SK-N-SH treated with all-trans-retinoic acid at 6 μM for 48 hours (cell line): ENCODE results near the gene ZNF575.

Experiments
- ATAC-seq: fragments of 200-7000 bp; cut with Tn5 transposase; 3 replicates; pipeline ENCODE4 v1.9.1; 2020; ENCODE audit warnings: mild to moderate bottlenecking, moderate library complexity
- ARNTL ChIP-seq: fragments of 450-650 bp; formaldehyde crosslinking; IDR thresholded peaks from 2 replicates; pipeline ENCODE4 v1.5.0; 2020; ENCODE audit warnings: low read depth, mild to moderate bottlenecking, moderate library complexity, borderline replicate concordance
- BACH2 ChIP-seq: fragments of 250-450 bp; sonication (Bioruptor Pico); IDR thresholded peaks from 2 replicates; pipeline ENCODE4 v1.9.0; 2021; ENCODE audit warnings: mild to moderate bottlenecking, borderline replicate concordance
- CSDC2 ChIP-seq: fragments of 250-450 bp; sonication (Bioruptor Pico); IDR thresholded peaks from 2 replicates; pipeline ENCODE4 v1.5.0; 2020; ENCODE audit warnings: mild to moderate bottlenecking, moderate library complexity
- ESRRG ChIP-seq: fragments of 250-450 bp; sonication (Bioruptor Pico); IDR thresholded peaks from 2 replicates; pipeline ENCODE4 v1.6.1; 2021; ENCODE audit warnings: mild to moderate bottlenecking
- GLIS3 ChIP-seq: fragments of 250-450 bp; sonication (Bioruptor Pico); IDR thresholded peaks from 2 replicates; pipeline ENCODE4 v1.5.0; 2020; ENCODE audit warnings: mild to moderate bottlenecking, moderate library complexity
- ISL1 ChIP-seq: fragments of 250-450 bp; sonication (Bioruptor Pico); IDR thresholded peaks from 2 replicates; pipeline ENCODE4 v2.1.2; 2022; ENCODE audit warnings: mild to moderate bottlenecking, moderate library complexity
- OSR1 ChIP-seq: fragments of 250-450 bp; sonication (Bioruptor Pico); IDR thresholded peaks from 2 replicates; pipeline ENCODE4 v1.8.0; 2022; ENCODE audit warnings: moderate library complexity, mild to moderate bottlenecking, inconsistent platforms
- PPARA ChIP-seq: fragments of 250-450 bp; sonication (Bioruptor Pico); IDR thresholded peaks from 2 replicates; pipeline ENCODE4 v1.5.0; 2020; ENCODE audit warnings: mild to moderate bottlenecking, borderline replicate concordance
- RARB ChIP-seq: fragments of 250-450 bp; sonication (Bioruptor Pico); IDR thresholded peaks from 2 replicates; pipeline ENCODE4 v1.8.0; 2021; ENCODE audit warnings: mild to moderate bottlenecking, moderate library complexity
- SNAI2 ChIP-seq: fragments of 250-450 bp; sonication (Bioruptor Pico); IDR thresholded peaks from 2 replicates; pipeline ENCODE4 v1.5.0; 2020; ENCODE audit warnings: mild to moderate bottlenecking, moderate library complexity
- TCF4 ChIP-seq: fragments of 250-450 bp; sonication (Bioruptor Pico); IDR thresholded peaks from 2 replicates; pipeline ENCODE4 v1.8.0; 2021; ENCODE audit warnings: mild to moderate bottlenecking, moderate library complexity, borderline replicate concordance
- TOX ChIP-seq: fragments of 250-450 bp; sonication (Bioruptor Pico); IDR thresholded peaks from 2 replicates; pipeline ENCODE4 v1.8.0; 2021; ENCODE audit warnings: mild to moderate bottlenecking, moderate library complexity, borderline replicate concordance
- ZC3H10 ChIP-seq: fragments of 250-450 bp; sonication (Bioruptor Pico); IDR thresholded peaks from 2 replicates; pipeline ENCODE4 v1.5.1; 2021; ENCODE audit warnings: mild to moderate bottlenecking, moderate library complexity
- ZFP3 ChIP-seq: fragments of 250-450 bp; sonication (Bioruptor Pico); IDR thresholded peaks from 2 replicates; pipeline ENCODE4 v1.5.0; 2020; ENCODE audit warnings: mild to moderate bottlenecking, moderate library complexity
- ZFP30 ChIP-seq: fragments of 450-650 bp; formaldehyde crosslinking; IDR thresholded peaks from 2 replicates; pipeline ENCODE4 v1.5.0; 2022; ENCODE audit warnings: mild to moderate bottlenecking, moderate library complexity
- ZNF565 ChIP-seq: fragments of 450-650 bp; formaldehyde crosslinking; conservative IDR thresholded peaks from 2 replicates; pipeline ENCODE4 v1.5.0; 2020; ENCODE audit warnings: low read depth, mild to moderate bottlenecking, moderate library complexity
- ZNF70 ChIP-seq: fragments of 450-650 bp; formaldehyde crosslinking; IDR thresholded peaks from 2 replicates; pipeline ENCODE4 v1.5.0; 2020; ENCODE audit warnings: mild to moderate bottlenecking, moderate library complexity
- ZNF8 ChIP-seq: fragments of 450-650 bp; formaldehyde crosslinking; IDR thresholded peaks from 2 replicates; pipeline ENCODE4 v1.5.0; 2020; ENCODE audit warnings: mild to moderate bottlenecking, moderate library complexity
- TF ChIP-seq, protein P1 (sequence below): fragments of 250-450 bp; sonication (Bioruptor Pico); IDR thresholded peaks from 2 replicates; pipeline ENCODE4 v1.5.1; 2020; ENCODE audit warnings: low read depth, mild to moderate bottlenecking, moderate library complexity
- TF ChIP-seq, protein P2 (sequence below): fragments of 250-450 bp; sonication (Bioruptor Pico); IDR thresholded peaks from 2 replicates; pipeline ENCODE4 v1.8.0; 2021; ENCODE audit warnings: low read depth, mild to moderate bottlenecking, moderate library complexity, borderline replicate concordance
- TF ChIP-seq, protein P3 (sequence below): fragments of 250-450 bp; sonication (Bioruptor Pico); IDR thresholded peaks from 2 replicates; pipeline ENCODE4 v1.5.1; 2021; ENCODE audit warnings: mild to moderate bottlenecking, moderate library complexity
- TF ChIP-seq, protein P4 (sequence below): fragments of 250-450 bp; sonication (Bioruptor Pico); IDR thresholded peaks from 2 replicates; pipeline ENCODE4 v1.8.0; 2020; ENCODE audit warnings: mild to moderate bottlenecking, moderate library complexity, borderline replicate concordance
- TF ChIP-seq, protein P5 (sequence below): fragments of 250-450 bp; sonication (Bioruptor Pico); IDR thresholded peaks from 2 replicates; pipeline ENCODE4 v1.5.0; 2020; ENCODE audit warnings: mild to moderate bottlenecking, moderate library complexity

Gene ZNF575

DNA sequence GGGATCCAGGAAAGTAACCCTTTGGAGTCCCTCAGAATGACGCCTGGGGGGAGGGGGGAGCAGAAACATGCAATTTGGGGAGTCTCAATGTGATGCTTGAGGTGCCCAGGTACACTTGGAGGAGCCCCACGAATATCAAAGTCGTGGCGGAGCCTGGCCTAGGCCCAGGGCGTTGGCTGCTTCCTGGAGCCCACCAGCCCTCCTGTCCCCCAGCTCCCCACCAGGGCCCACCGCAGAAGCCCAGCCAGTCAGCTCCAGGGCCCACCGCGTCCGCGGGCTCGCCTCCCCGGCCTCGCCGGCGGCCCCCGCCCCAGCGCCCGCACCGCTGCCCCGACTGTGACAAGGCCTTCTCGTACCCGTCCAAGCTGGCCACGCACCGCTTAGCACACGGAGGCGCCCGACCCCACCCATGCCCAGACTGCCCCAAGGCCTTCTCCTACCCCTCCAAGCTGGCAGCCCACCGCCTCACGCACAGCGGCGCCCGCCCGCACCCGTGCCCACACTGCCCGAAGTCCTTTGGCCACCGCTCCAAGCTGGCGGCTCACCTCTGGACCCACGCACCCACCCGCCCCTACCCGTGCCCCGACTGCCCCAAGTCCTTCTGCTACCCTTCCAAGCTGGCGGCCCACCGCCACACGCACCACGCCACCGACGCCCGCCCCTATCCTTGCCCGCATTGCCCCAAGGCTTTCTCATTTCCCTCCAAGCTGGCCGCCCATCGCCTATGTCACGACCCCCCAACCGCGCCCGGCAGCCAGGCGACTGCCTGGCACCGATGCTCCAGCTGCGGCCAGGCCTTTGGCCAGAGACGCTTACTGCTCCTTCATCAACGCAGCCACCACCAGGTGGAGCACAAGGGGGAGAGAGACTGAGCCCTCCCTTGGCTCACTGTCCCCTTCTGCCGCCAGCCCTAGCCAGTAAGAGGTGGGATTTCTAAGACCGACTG, 2.1 kb downstream of the ZNF575 start:
- ATAC-seq, result no peak
- no peak for TF ChIP-seq RARB
- no peak for TF ChIP-seq ZFP30 (CRISPR knock-in tag)
- TF ChIP-seq, protein P1, sequence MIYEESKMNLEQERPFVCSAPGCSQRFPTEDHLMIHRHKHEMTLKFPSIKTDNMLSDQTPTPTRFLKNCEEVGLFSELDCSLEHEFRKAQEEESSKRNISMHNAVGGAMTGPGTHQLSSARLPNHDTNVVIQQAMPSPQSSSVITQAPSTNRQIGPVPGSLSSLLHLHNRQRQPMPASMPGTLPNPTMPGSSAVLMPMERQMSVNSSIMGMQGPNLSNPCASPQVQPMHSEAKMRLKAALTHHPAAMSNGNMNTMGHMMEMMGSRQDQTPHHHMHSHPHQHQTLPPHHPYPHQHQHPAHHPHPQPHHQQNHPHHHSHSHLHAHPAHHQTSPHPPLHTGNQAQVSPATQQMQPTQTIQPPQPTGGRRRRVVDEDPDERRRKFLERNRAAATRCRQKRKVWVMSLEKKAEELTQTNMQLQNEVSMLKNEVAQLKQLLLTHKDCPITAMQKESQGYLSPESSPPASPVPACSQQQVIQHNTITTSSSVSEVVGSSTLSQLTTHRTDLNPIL (CRISPR knock-in tag), result no peak
- TF ChIP-seq PPARA (CRISPR knock-in tag), result no peak
- TF ChIP-seq, protein P2, sequence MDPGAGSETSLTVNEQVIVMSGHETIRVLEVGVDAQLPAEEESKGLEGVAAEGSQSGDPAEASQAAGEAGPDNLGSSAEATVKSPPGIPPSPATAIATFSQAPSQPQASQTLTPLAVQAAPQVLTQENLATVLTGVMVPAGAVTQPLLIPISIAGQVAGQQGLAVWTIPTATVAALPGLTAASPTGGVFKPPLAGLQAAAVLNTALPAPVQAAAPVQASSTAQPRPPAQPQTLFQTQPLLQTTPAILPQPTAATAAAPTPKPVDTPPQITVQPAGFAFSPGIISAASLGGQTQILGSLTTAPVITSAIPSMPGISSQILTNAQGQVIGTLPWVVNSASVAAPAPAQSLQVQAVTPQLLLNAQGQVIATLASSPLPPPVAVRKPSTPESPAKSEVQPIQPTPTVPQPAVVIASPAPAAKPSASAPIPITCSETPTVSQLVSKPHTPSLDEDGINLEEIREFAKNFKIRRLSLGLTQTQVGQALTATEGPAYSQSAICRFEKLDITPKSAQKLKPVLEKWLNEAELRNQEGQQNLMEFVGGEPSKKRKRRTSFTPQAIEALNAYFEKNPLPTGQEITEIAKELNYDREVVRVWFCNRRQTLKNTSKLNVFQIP (CRISPR knock-in tag), result no peak
- TF ChIP-seq TOX (CRISPR knock-in tag), result no peak
- TF ChIP-seq ZC3H10 (CRISPR knock-in tag), result no peak
- TF ChIP-seq CSDC2 (CRISPR knock-in tag), result no peak
- TF ChIP-seq ESRRG (CRISPR knock-in tag), result no peak
- TF ChIP-seq, protein P3, sequence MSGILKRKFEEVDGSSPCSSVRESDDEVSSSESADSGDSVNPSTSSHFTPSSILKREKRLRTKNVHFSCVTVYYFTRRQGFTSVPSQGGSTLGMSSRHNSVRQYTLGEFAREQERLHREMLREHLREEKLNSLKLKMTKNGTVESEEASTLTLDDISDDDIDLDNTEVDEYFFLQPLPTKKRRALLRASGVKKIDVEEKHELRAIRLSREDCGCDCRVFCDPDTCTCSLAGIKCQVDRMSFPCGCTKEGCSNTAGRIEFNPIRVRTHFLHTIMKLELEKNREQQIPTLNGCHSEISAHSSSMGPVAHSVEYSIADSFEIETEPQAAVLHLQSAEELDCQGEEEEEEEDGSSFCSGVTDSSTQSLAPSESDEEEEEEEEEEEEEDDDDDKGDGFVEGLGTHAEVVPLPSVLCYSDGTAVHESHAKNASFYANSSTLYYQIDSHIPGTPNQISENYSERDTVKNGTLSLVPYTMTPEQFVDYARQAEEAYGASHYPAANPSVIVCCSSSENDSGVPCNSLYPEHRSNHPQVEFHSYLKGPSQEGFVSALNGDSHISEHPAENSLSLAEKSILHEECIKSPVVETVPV (CRISPR knock-in tag), result no peak
- TF ChIP-seq ZNF8 (CRISPR knock-in tag), result no peak
- TF ChIP-seq ZNF70, result no peak
- no peak for TF ChIP-seq ZFP3 (CRISPR knock-in tag)
- TF ChIP-seq BACH2 (CRISPR knock-in tag), result no peak
- TF ChIP-seq TCF4, result no peak
- TF ChIP-seq ISL1 (CRISPR knock-in tag), result no peak
- TF ChIP-seq, protein P4, sequence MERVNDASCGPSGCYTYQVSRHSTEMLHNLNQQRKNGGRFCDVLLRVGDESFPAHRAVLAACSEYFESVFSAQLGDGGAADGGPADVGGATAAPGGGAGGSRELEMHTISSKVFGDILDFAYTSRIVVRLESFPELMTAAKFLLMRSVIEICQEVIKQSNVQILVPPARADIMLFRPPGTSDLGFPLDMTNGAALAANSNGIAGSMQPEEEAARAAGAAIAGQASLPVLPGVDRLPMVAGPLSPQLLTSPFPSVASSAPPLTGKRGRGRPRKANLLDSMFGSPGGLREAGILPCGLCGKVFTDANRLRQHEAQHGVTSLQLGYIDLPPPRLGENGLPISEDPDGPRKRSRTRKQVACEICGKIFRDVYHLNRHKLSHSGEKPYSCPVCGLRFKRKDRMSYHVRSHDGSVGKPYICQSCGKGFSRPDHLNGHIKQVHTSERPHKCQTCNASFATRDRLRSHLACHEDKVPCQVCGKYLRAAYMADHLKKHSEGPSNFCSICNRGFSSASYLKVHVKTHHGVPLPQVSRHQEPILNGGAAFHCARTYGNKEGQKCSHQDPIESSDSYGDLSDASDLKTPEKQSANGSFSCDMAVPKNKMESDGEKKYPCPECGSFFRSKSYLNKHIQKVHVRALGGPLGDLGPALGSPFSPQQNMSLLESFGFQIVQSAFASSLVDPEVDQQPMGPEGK (CRISPR knock-in tag), result no peak
- TF ChIP-seq OSR1 (CRISPR knock-in tag), result no peak
- TF ChIP-seq, all 23 proteins: peak for 0

DNA sequence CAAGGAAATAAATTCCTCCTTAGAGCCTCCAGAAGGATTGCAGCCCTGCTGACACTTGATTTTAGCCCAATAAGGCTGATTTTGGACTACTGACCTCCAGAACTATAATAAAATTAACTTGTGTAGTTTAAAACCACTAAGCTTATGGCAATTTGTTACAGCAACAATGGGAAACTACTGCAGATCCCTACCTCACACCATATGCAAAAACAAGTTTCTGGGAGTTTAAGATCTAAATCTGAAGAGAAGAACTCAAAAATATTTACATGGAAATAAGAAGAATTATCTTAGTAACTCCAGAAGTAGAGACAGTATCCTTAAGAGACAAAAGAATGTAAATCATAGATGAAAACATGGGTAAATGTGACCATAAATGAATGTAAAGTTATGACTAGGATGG, 5.9 kb downstream of the ZNF575 start:
- ATAC-seq, result no peak
- no peak for TF ChIP-seq ARNTL
- TF ChIP-seq, all 23 proteins: peak for 0

DNA sequence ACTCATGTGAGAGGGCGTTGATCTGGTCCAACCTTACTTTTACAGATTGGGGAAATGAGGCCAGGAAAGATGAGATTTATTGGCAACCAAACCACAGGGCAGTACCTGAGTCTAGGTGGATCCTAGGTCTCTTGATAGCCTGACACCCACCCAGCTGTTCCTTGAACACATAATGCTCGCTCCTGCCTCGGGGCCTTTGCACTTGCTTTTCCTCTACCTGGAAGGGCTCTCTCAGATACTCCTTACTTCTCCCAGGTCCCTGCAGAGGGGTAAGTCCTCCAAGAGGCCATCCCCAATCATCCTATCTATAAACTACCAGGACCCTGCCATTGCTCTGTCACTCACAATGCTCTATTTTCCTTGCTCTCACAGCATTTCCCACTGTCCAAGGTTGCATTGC, 7.4 kb downstream of the ZNF575 start:
- no peak for TF ChIP-seq CSDC2 (CRISPR knock-in tag)
- no peak for TF ChIP-seq ZC3H10 (CRISPR knock-in tag)
- TF ChIP-seq, protein P4 (CRISPR knock-in tag), result no peak
- TF ChIP-seq, protein P2 (CRISPR knock-in tag), result no peak
- no peak for TF ChIP-seq TOX (CRISPR knock-in tag)
- TF ChIP-seq ESRRG (CRISPR knock-in tag), result no peak
- no peak for TF ChIP-seq ARNTL
- TF ChIP-seq GLIS3, result no peak
- no peak for TF ChIP-seq ZNF8 (CRISPR knock-in tag)
- no peak for TF ChIP-seq ZNF565 (CRISPR knock-in tag)
- TF ChIP-seq OSR1 (CRISPR knock-in tag), result no peak
- no peak for TF ChIP-seq ISL1 (CRISPR knock-in tag)
- no peak for TF ChIP-seq ZFP30 (CRISPR knock-in tag)
- TF ChIP-seq, protein P5, sequence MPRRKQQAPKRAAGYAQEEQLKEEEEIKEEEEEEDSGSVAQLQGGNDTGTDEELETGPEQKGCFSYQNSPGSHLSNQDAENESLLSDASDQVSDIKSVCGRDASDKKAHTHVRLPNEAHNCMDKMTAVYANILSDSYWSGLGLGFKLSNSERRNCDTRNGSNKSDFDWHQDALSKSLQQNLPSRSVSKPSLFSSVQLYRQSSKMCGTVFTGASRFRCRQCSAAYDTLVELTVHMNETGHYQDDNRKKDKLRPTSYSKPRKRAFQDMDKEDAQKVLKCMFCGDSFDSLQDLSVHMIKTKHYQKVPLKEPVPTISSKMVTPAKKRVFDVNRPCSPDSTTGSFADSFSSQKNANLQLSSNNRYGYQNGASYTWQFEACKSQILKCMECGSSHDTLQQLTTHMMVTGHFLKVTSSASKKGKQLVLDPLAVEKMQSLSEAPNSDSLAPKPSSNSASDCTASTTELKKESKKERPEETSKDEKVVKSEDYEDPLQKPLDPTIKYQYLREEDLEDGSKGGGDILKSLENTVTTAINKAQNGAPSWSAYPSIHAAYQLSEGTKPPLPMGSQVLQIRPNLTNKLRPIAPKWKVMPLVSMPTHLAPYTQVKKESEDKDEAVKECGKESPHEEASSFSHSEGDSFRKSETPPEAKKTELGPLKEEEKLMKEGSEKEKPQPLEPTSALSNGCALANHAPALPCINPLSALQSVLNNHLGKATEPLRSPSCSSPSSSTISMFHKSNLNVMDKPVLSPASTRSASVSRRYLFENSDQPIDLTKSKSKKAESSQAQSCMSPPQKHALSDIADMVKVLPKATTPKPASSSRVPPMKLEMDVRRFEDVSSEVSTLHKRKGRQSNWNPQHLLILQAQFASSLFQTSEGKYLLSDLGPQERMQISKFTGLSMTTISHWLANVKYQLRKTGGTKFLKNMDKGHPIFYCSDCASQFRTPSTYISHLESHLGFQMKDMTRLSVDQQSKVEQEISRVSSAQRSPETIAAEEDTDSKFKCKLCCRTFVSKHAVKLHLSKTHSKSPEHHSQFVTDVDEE (CRISPR knock-in tag), result no peak
- no peak for TF ChIP-seq SNAI2
- no peak for TF ChIP-seq ZNF70
- no peak for TF ChIP-seq BACH2 (CRISPR knock-in tag)
- TF ChIP-seq PPARA (CRISPR knock-in tag), result no peak
- TF ChIP-seq TCF4, result no peak
- no peak for TF ChIP-seq RARB
- no peak for ATAC-seq
